Measurements from ENCODE around the gene ZNF670.
"Not testable (repeated sequence)": the region's sequence is repeated elsewhere in the genome, so short reads cannot be mapped to it uniquely, and the experiment has no call there.

The ZNF670 gene

GRCh38 chr1:247047260-247047659 is 31.4 kb downstream of the ZNF670 start:
- Histone ChIP-seq H3K36me3 (ENCODE audit: control insufficient read depth, insufficient read depth, low read length) (no peaks in the 10 kb centered on the region), H3K4me1 (ENCODE audit: control insufficient read depth, insufficient read depth, low read length) (no peaks in the 10 kb centered on the region), H3K4me3 (ENCODE audit: low read length) (no peak overlapping the region), H3K27ac (ENCODE audit: low read length) (no peak overlapping the region), H3K27me3 (ENCODE audit: control insufficient read depth, insufficient read depth, low read length) (no peaks in the 10 kb centered on the region), H3K9me3 (ENCODE audit: control insufficient read depth, insufficient read depth, low read length) (peaks cover 20% of the 10 kb centered on the region)
- DNase-seq (ENCODE audit: low read depth, low spot score): no peak
- WGBS (ENCODE audit: insufficient coverage, insufficient read length): no CpG with 5 or more reads among the region's 2 CpGs

DNA sequence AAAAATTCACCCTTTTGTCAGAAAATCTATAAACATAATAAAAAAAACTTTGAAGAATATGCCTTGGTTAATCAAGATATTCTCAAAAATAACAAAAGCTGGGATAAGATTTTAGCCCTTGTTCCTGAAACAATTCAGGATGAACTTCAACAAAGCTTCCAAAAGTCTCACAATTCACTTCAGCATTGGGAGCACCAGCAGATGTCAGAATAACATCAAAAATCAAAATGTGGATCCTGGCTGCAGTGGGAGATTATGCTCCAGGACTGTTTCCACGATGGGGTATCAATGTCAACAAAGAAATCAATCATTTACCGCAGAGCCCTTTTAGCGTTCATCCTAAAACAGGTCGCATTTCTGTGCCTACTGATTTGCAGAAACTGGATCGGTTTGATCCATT is 35.2 kb downstream of the ZNF670 start:
- H3K4me3 ChIP-seq (ENCODE audit: low read length): no peak overlapping the region
- DNase-seq (ENCODE audit: low read depth, low spot score): no peak
- no peaks in the 10 kb centered on the region; the same call in 1 of the 2 replicates for H3K36me3 ChIP-seq (ENCODE audit: control insufficient read depth, insufficient read depth, low read length)
- H3K4me1 ChIP-seq (ENCODE audit: control insufficient read depth, insufficient read depth, low read length): no peaks in the 10 kb centered on the region
- H3K27me3 ChIP-seq (ENCODE audit: control insufficient read depth, insufficient read depth, low read length): no peaks in the 10 kb centered on the region
- no CpG with 5 or more reads among the region's 5 CpGs for WGBS (ENCODE audit: insufficient coverage, insufficient read length)
- H3K27ac ChIP-seq (ENCODE audit: low read length): no peak overlapping the region
- peaks cover 16% of the 10 kb centered on the region for H3K9me3 ChIP-seq (ENCODE audit: control insufficient read depth, insufficient read depth, low read length)

GRCh38 chr1:247037511-247038320 is 40.9 kb downstream of the ZNF670 start:
- H3K9me3 ChIP-seq (ENCODE audit: control insufficient read depth, insufficient read depth, low read length): peaks cover 6% of the 10 kb centered on the region
- H3K27ac ChIP-seq (ENCODE audit: low read length): no peak overlapping the region
- WGBS (ENCODE audit: insufficient coverage, insufficient read length): no CpG with 5 or more reads among the region's 6 CpGs
- H3K4me3 ChIP-seq (ENCODE audit: low read length): no peak overlapping the region
- no peak for DNase-seq (ENCODE audit: low read depth, low spot score)
- peaks cover 12% of the 10 kb centered on the region; the same call in 1 of the 2 replicates for H3K36me3 ChIP-seq (ENCODE audit: control insufficient read depth, insufficient read depth, low read length)
- H3K27me3 ChIP-seq (ENCODE audit: control insufficient read depth, insufficient read depth, low read length): no peaks in the 10 kb centered on the region
- H3K4me1 ChIP-seq (ENCODE audit: control insufficient read depth, insufficient read depth, low read length): no peaks in the 10 kb centered on the region

- H3K4me1 ChIP-seq (ENCODE audit: control insufficient read depth, insufficient read depth, low read length); H3K9me3 ChIP-seq (ENCODE audit: control insufficient read depth, insufficient read depth, low read length); DNase-seq (ENCODE audit: low read depth, low spot score); H3K27me3 ChIP-seq (ENCODE audit: control insufficient read depth, insufficient read depth, low read length); H3K4me3 ChIP-seq (ENCODE audit: low read length); H3K36me3 ChIP-seq (ENCODE audit: control insufficient read depth, insufficient read depth, low read length); H3K27ac ChIP-seq (ENCODE audit: low read length): not testable (repeated sequence)
- WGBS (ENCODE audit: insufficient coverage, insufficient read length): no CpG with 5 or more reads among the region's 30 CpGs
Observed at GRCh38 chr1:247032306-247032705, 46.3 kb downstream of the ZNF670 start.
